Testis (tissue), 2 donors: ENCODE data around the gene GUCA2B.

Experiments
- CTCF ChIP-seq, 3 experiments: fragments of 450-650 bp in 2 of 3; fragments of 200-600 bp in 1 of 3; sonication (generic) in 1 of 3; IDR thresholded peaks; one replicate each; pipeline ENCODE4 v1.5.1; 2016 to 2019; ENCODE audit warnings: antibody characterized with exemption in 3 of 3, mild to moderate bottlenecking in 2 of 3, moderate library complexity in 1 of 3
- POLR2A ChIP-seq: fragments of 450-650 bp; IDR thresholded peaks from one replicate; pipeline ENCODE4 v1.6.1; 2017; ENCODE audit warnings: antibody characterized with exemption, mild to moderate bottlenecking, moderate library complexity

GRCh38 chr1:42179275-42179674 is 26.1 kb downstream of the GUCA2B start:
- no peak for TF ChIP-seq CTCF (IDR thresholded peaks at IDR 0.05)
- no peak for TF ChIP-seq POLR2A
